Mesendoderm (in vitro differentiated cells): ENCODE measurements around the gene GGT1.
"Not testable (repeated sequence)": the region's sequence is repeated elsewhere in the genome, so short reads cannot be mapped to it uniquely, and the experiment has no call there.

ENCODE experiments used
- DNase-seq: peaks from one replicate; pipeline ENCODE4 v3.0.0; 2013
- H2AK5ac ChIP-seq: 2 replicates; pipeline ENCODE4 v1.6.1; 2013; ENCODE audit warnings: low read length, inconsistent platforms
- H2BK120ac ChIP-seq: 2 replicates; pipeline ENCODE4 v1.6.1; 2013; ENCODE audit warnings: low read depth, mild to moderate bottlenecking, low read length, moderate library complexity, mixed read lengths
- H2BK15ac ChIP-seq: replicated peaks from 2 replicates; pipeline ENCODE4 v1.6.1; 2013; ENCODE audit warnings: low read depth, mild to moderate bottlenecking, moderate library complexity
- H2BK5ac ChIP-seq: 2 replicates; pipeline ENCODE4 v1.6.1; 2013; ENCODE audit warnings: low read length, inconsistent platforms
- H3K18ac ChIP-seq: 2 replicates; pipeline ENCODE4 v1.6.1; 2013; ENCODE audit warnings: mild to moderate bottlenecking, low read length, mixed read lengths
- H3K23ac ChIP-seq: one replicate; pipeline ENCODE4 v1.6.1; 2013; ENCODE audit warnings: low read length
- H3K27ac ChIP-seq: 2 replicates; pipeline ENCODE4 v1.5.1; 2013; ENCODE audit warnings: low read depth, mild to moderate bottlenecking, inconsistent platforms, low read length, moderate library complexity
- H3K27me3 ChIP-seq: 2 replicates; pipeline ENCODE4 v1.6.1; 2013; ENCODE audit warnings: low read length, control low read depth, mild to moderate bottlenecking, inconsistent platforms; ENCODE audit not compliant: insufficient read depth, poor library complexity
- H3K36me3 ChIP-seq: 2 replicates; pipeline ENCODE4 v1.6.1; 2013; ENCODE audit warnings: low read length, inconsistent platforms; ENCODE audit not compliant: control insufficient read depth, insufficient read depth
- H3K4ac ChIP-seq: one replicate; pipeline ENCODE4 v1.6.1; 2013; ENCODE audit warnings: low read depth, mild to moderate bottlenecking, low read length, moderate library complexity
- H3K4me1 ChIP-seq: 2 replicates; pipeline ENCODE4 v1.6.1; 2013; ENCODE audit warnings: low read depth, low read length, inconsistent platforms; ENCODE audit not compliant: control insufficient read depth
- H3K4me2 ChIP-seq: 2 replicates; pipeline ENCODE4 v1.6.1; 2013; ENCODE audit warnings: low read length
- H3K4me3 ChIP-seq: 2 replicates; pipeline ENCODE4 v1.5.1; 2013; ENCODE audit warnings: mild to moderate bottlenecking, low read length
- H3K56ac ChIP-seq: one replicate; pipeline ENCODE4 v1.6.1; 2013; ENCODE audit warnings: low read length
- H3K79me1 ChIP-seq: 2 replicates; pipeline ENCODE4 v1.6.1; 2013; ENCODE audit warnings: low read length, inconsistent platforms
- H3K79me2 ChIP-seq: 2 replicates; pipeline ENCODE4 v1.6.1; 2013; ENCODE audit warnings: mild to moderate bottlenecking, low read length; ENCODE audit not compliant: control insufficient read depth, insufficient read depth
- H3K9ac ChIP-seq: 2 replicates; pipeline ENCODE4 v1.6.1; 2013; ENCODE audit warnings: low read length, inconsistent platforms
- H4K5ac ChIP-seq: one replicate; pipeline ENCODE4 v1.6.1; 2013; ENCODE audit warnings: low read length
- H4K8ac ChIP-seq: one replicate; pipeline ENCODE4 v1.6.1; 2013; ENCODE audit warnings: low read depth, mild to moderate bottlenecking, control low read depth, low read length, moderate library complexity
- WGBS: extraction: QIAGEN DNeasy Blood & Tissue Kit; methylation state at CpG from one replicate; pipeline ENCODE4 v1.1.7; 2013; ENCODE audit warnings: low lambda C conversion rate, missing lambda C conversion rate; ENCODE audit not compliant: insufficient coverage; ENCODE audit errors: extremely low coverage; 5-methylcytosine and 5-hydroxymethylcytosine counted together

Gene GGT1

DNA sequence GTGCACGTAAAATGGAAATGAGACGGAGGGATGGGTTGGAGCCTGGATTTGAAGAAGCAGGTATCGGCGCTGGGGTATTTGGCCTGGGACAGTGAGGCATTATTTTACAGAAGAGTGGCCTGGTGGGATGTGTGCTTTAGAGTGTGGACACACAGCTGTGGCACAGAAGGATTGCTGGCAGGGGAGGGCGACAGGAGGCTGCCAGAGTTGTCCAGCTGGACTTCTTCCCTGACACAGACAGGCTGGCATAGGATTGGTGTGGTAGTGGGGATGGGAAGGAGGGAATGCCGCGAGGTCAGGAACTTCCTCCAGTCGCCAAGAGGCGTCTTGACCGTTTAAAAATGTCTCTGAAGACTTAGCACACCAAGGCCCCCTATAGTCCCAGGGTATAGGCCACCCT, 64.9 kb downstream of the GGT1 start:
- not testable (repeated sequence) for H2BK120ac ChIP-seq, H2AK5ac ChIP-seq, H3K4me3 ChIP-seq, H3K18ac ChIP-seq, H3K27me3 ChIP-seq, H3K27ac ChIP-seq, H4K5ac ChIP-seq, H2BK15ac ChIP-seq, DNase-seq, H3K79me2 ChIP-seq, H3K36me3 ChIP-seq, H3K23ac ChIP-seq, H3K4ac ChIP-seq, H3K4me2 ChIP-seq, H3K9ac ChIP-seq, H3K56ac ChIP-seq, H3K4me1 ChIP-seq, H3K79me1 ChIP-seq, H2BK5ac ChIP-seq, H4K8ac ChIP-seq
- WGBS, result no CpG with 5 or more reads among the region's 10 CpGs

DNA sequence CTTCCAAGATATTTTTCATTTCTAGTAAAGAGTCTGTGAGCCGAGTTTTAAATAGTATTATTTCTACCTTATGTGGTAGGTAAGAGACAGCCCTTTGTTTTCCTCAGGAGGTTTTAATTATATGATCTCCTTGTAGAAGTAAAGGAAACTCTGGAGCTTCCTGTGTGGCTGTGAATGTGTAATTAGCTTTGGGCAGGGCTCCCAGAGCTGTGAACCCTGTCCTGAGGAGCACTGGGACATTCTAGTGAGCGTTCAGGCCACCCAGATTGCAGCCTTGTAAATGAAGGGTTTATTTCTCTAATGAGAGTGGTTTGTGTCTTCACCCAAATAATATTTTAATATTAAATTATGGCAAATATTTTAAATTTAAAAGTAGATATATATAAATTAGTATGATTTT, 69.5 kb downstream of the GGT1 start:
- not testable (repeated sequence) for DNase-seq, H3K27ac ChIP-seq, H3K4me3 ChIP-seq, H3K4ac ChIP-seq, H3K79me1 ChIP-seq, H4K5ac ChIP-seq, H3K4me1 ChIP-seq, H2BK5ac ChIP-seq, H3K9ac ChIP-seq, H4K8ac ChIP-seq, H3K36me3 ChIP-seq, H3K79me2 ChIP-seq, H2AK5ac ChIP-seq, H2BK15ac ChIP-seq, H3K4me2 ChIP-seq, H2BK120ac ChIP-seq, H3K23ac ChIP-seq, H3K18ac ChIP-seq, H3K27me3 ChIP-seq, H3K56ac ChIP-seq
- no CpG with 5 or more reads among the region's 2 CpGs for WGBS
